GM12801 (cell line): ENCODE data around the gene TAOK1.

Experiments used
- TF ChIP-seq, protein P1 (sequence below): IDR thresholded peaks from one replicate; pipeline ENCODE4 v1.5.1; 2011; ENCODE audit warnings: control low read depth; ENCODE audit not compliant: insufficient read length; ENCODE audit errors: extremely low read depth

TAOK1 gene

DNA sequence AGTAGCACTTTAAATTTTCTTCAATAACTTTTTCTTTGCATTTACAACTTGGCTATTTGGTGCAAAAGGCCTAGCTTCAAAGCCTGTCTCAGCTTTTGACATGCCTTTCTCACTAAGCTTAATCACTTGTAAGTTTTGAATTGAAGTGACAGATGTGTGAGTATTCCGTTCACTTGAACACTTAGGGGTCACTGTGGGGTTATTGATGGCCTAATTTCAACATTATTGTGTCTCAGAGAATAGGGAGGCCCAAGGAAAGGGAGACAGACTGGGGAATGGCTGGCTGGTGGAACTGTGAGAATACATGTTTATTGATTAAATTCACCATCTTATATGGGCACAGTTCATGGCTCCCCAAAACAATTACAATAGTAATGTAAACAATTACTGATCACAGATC is 84.1 kb downstream of the TAOK1 start:
- TF ChIP-seq, protein P1, sequence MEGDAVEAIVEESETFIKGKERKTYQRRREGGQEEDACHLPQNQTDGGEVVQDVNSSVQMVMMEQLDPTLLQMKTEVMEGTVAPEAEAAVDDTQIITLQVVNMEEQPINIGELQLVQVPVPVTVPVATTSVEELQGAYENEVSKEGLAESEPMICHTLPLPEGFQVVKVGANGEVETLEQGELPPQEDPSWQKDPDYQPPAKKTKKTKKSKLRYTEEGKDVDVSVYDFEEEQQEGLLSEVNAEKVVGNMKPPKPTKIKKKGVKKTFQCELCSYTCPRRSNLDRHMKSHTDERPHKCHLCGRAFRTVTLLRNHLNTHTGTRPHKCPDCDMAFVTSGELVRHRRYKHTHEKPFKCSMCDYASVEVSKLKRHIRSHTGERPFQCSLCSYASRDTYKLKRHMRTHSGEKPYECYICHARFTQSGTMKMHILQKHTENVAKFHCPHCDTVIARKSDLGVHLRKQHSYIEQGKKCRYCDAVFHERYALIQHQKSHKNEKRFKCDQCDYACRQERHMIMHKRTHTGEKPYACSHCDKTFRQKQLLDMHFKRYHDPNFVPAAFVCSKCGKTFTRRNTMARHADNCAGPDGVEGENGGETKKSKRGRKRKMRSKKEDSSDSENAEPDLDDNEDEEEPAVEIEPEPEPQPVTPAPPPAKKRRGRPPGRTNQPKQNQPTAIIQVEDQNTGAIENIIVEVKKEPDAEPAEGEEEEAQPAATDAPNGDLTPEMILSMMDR: no peak

DNA sequence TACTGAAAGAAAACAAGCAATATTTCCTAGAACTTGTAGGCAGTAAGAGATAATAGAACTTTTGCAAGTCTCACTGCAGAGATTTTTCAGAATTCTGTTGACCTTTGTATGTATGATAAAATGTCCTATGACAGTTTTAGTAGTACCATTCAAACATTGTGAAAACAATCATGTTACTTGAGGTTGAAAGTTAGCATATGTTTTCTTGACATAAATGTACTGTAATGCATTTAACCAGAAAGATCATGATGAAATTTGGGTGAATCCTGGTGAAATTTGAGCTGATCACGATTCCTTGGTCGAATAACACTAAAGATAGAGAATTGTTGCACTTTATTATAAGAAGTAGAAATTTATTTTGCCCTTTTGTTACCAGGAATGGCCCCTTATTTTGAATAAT is 85.7 kb downstream of the TAOK1 start:
- TF ChIP-seq, protein P1: no peak

DNA sequence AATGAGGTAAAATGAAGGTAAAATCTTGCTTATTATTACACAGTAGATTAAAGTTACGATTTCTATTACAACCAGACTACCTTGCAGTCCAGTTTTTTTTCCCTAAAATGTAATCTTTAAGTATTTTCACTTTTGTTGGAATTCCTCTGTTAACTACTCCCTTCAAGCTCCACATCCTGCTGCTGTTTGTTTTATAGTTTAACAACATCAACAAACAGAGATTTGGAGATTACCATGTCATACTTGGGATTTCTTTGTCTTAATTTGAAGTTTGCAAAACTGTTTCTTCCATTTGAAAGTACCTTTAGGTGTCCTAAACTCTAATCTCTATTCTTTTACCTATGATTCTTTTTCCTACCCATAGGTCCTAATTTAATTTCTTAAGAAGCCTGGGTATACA is 93.3 kb downstream of the TAOK1 start:
- TF ChIP-seq, protein P1: no peak

DNA sequence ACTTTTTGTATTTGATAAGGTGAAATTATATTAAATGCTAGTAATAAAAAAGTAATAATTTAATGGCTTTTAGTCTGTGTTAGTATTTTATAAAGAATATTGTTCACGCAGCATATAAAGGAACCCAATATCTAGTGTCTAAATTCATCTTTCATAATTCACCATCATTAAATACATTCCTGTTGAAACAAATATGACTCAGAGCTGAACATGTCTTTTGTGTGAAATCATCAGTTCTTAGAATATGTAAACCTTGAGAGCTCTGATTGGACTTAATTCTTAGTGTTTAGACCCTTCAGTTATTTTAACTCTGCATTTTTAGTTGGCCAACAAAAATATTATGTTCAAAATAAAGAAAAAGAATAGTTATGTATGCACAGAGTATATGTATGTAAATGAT is 104.8 kb downstream of the TAOK1 start:
- TF ChIP-seq, protein P1: no peak

DNA sequence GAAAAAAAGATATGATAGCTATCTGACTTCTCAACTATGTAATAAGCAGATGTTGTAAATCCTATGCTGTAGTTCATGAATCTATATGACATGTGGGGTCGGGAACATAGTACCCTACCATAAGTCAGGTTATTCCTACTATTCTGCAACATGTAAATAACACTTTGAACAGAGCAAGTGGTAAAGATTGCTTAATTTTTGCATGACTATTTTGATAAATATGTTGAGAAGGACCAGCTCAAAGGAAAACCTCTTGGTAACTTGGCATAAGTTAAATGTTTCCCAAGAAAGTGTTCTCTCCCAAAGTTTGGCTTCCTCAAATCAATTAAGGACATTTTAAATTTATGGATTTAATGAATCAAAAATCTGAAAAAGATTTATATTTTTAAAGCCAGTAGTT is 114.5 kb downstream of the TAOK1 start:
- TF ChIP-seq, protein P1: no peak

DNA sequence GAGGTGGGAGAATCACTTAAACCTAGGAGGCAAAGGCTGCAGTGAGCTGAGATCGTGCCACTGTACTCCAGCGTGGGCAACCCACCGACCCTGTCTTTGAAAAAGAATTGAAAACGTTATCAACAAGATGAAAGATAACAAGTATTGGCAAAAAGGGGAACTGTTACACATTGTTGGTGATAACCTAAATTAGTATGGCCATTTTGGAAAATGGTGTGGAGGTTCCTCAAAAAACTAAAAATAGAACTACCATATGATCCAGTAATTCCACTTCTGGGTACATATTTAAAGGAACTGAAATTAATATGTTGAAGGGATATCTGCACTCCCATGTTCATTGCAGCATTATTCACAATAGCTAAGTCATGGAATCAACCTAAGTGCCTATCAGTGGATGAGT is 115.7 kb downstream of the TAOK1 start:
- TF ChIP-seq, protein P1: no peak

DNA sequence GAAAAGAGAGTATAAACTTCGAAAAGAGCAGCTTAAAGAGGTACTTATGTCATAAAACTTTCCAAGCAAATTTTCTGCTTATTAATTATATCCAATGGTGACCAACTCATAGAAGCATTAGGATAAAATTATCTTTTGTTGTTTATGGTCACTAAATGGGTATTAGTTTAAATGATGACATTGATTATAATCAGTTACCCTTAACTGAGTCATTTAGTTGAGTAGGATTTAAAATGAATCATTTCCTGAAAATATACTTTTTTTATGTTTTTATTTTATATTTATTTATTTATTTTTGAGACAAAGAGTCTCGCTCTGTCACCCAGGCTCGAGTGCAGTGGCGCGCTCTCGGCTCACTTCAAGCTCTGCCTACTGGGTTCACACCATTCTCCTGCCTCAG is 120.8 kb downstream of the TAOK1 start:
- TF ChIP-seq, protein P1: no peak

DNA sequence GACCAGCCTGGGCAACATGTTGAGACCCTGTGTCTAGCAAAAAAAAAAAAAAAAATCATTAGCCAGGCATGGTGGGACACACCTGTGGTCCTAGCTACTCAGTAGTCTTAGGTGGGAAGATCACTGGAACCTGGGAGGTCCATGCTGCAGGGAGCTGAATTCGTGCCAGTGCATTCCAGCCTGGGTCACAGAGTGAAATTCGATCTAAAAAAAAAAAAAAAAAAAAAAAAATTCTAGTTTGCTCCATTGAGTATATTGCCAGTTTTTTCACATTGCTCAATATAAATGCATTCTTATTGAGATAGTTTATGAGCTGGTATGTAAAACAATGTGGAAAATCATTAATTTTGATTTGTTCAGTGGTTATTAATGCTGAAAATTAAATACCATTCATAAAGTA is 124.6 kb downstream of the TAOK1 start:
- TF ChIP-seq, protein P1: no peak
